ENCODE measurements around the gene EPX. TPM values are rescaled to one million over a fixed set of nuclear protein-coding genes. Genes with fewer than 3 reads are reported as not detected.

EPX gene
- total and polyA plus RNA-seq, 2 of the 4 experiments (the other 2 are of a cell fraction), result not detected

DNA sequence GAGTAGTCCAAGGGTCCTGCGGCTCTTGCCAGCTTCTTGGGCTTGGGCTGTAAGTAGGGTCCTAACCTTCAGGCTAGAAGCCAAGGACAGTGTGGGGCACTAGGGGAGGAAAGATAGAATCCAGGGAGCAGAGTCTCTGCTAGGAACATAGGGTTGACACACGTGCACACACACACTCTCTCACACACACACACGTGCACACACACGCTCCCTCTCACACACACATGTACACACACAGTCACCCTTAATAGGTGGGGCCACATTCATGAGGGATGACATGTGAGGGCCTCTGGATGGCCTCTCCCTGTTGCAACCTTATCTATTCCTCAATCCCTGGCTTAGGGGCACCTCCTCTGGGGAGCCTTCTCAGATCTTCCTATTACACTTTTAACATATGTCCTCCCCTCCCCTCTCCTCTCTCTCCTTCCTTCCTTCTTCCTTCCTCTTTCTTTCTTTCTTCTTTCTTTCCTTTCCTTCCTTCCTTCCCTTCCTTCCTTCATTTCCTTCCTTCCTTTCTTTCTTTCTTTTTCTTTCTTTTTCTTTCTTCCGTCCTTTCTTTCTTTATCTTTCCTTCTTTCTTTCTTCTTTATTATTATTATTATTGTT is 3.1 kb downstream of the EPX start:
- no peak overlapping the region for H3K9ac ChIP-seq (ENCODE audit: low read depth, low read length)
- intact Hi-C loops (cut with micrococcal nuclease), result no loop called here
- H3K4me1 ChIP-seq (ENCODE audit: control insufficient read depth, insufficient read depth, low read length), result no peaks in the 10 kb centered on the region
- no peak for DNase-seq
- no peak overlapping the region for H4K5ac ChIP-seq (ENCODE audit: low read depth, low read length)
- dilution Hi-C loops (cut with HindIII; ENCODE audit: low sequenced_read_pairs, unreplicated experiment), result no loop called here
- no peaks in the 10 kb centered on the region for H3K36me3 ChIP-seq (ENCODE audit: control insufficient read depth, insufficient read depth, low read length)
- no peak overlapping the region for H2BK20ac ChIP-seq (ENCODE audit: low read depth, low read length)
- H3K27me3 ChIP-seq (ENCODE audit: control insufficient read depth, insufficient read depth, low read length), result peaks cover 16% of the 10 kb centered on the region
- no peaks in the 10 kb centered on the region for H3K9me3 ChIP-seq (ENCODE audit: control insufficient read depth, insufficient read depth, low read length)
- no peaks in the 10 kb centered on the region for H4K20me1 ChIP-seq (ENCODE audit: insufficient read depth, low read length)
- no peak overlapping the region for H3K4me3 ChIP-seq (ENCODE audit: insufficient read depth, low read depth, low read length)
- in situ Hi-C loops (cut with MboI; ENCODE audit: low sequenced_read_pairs), result no loop called here
- CTCF ChIA-PET, result no interaction called here
- H3K27ac ChIP-seq (ENCODE audit: insufficient read depth, low read length), result no peak overlapping the region
- BruUV-seq (replicated peaks), result no TSS peak
- no peak overlapping the region for H2BK15ac ChIP-seq (ENCODE audit: low read depth, low read length)
- no peak overlapping the region for H3K4me2 ChIP-seq (ENCODE audit: low read depth, low read length)
- H3K79me1 ChIP-seq (ENCODE audit: low read depth in 1 of 2, low read length in 2 of 2), result no peaks in the 10 kb centered on the region
- H2AK5ac ChIP-seq (ENCODE audit: low read depth, low read length), result no peak overlapping the region
- H3K4ac ChIP-seq (ENCODE audit: low read depth, low read length), result no peak overlapping the region
- no peak overlapping the region for H2BK120ac ChIP-seq (ENCODE audit: low read depth, low read length)
- no peaks in the 10 kb centered on the region for H3K9me1 ChIP-seq (ENCODE audit: insufficient read depth, low read length)
- no peak overlapping the region for H3K56ac ChIP-seq (ENCODE audit: extremely low read depth, insufficient read depth, low read length)
- no peak overlapping the region for H3K23ac ChIP-seq (ENCODE audit: low read depth, low read length)
- ATAC-seq (ENCODE audit: low read depth), result no peak
- no peak overlapping the region for H2AFZ ChIP-seq (replicated peaks; ENCODE audit: low read length, poor library complexity)
- WGBS, 2 experiments (ENCODE audit: extremely low coverage in 2 of 2, insufficient read length in 1 of 2), result 100% methylated on average over 1 of the region's 5 CpGs; no CpG with 5 or more reads in 1 of the 2 experiments
- TF ChIP-seq POLR2A (IDR thresholded peaks at IDR 0.05; ENCODE audit: low read depth, low read length) (no peak), SMC3 (IDR thresholded peaks at IDR 0.05; ENCODE audit: low read depth, low read length) (no peak), RCOR1 (IDR thresholded peaks at IDR 0.05; ENCODE audit: insufficient replicate concordance, low read length) (no peak), RFX5 (IDR thresholded peaks at IDR 0.05; ENCODE audit: low read depth, low read length) (no peak)
- TF ChIP-seq, protein P1, sequence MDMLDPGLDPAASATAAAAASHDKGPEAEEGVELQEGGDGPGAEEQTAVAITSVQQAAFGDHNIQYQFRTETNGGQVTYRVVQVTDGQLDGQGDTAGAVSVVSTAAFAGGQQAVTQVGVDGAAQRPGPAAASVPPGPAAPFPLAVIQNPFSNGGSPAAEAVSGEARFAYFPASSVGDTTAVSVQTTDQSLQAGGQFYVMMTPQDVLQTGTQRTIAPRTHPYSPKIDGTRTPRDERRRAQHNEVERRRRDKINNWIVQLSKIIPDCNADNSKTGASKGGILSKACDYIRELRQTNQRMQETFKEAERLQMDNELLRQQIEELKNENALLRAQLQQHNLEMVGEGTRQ (IDR thresholded peaks at IDR 0.05; ENCODE audit: low read depth, low read length), result no peak
- H4K91ac ChIP-seq (ENCODE audit: insufficient read depth, low read depth, low read length), result no peak overlapping the region
- no peak overlapping the region for H3K18ac ChIP-seq (ENCODE audit: low read depth, low read length)
- no peak overlapping the region for H2BK5ac ChIP-seq (ENCODE audit: low read depth, low read length, poor library complexity, severe bottlenecking)
- POLR2A ChIA-PET (ENCODE audit: unreplicated experiment), result no interaction called here
- no peak overlapping the region for H2AK9ac ChIP-seq (replicated peaks; ENCODE audit: low read depth, low read length, poor library complexity)
- H4K8ac ChIP-seq (ENCODE audit: low read depth in 2 of 2, low read length in 2 of 2), result no peak overlapping the region
- no peak overlapping the region for H3K14ac ChIP-seq (replicated peaks; ENCODE audit: low read depth, low read length)
